ENCODE measurements around the gene ERN2.

DNA sequence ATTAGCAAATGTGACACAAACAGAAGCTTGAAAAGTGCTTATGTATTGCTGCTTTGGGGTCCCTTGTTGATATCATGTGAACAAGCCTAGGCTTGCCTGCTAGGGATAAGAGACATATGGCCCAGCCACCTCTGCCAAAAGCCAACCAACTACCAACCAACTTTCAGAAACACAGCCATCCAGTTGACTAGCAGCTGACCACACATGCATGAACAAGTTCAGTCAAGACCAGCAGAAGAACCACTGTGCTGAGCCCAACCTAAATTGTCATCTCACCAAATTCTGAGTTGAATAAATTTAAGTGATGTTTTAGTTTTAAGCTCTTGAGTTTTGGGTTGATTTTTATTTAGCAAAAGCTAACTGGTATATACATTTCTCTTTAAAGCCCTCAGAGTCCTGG lies 3.5 kb downstream of the ERN2 start:
- no peak for TF ChIP-seq STAG1 (CRISPR knock-in tag; IDR thresholded peaks at IDR 0.05; ENCODE audit: borderline replicate concordance)
- no peak for TF ChIP-seq CTCF (IDR thresholded peaks at IDR 0.05 in 2 of 3, conservative IDR thresholded peaks at IDR 0.05 in 1 of 3; ENCODE audit: insufficient read depth in 2 of 3, low read depth in 1 of 3, low read length in 3 of 3)
- TF ChIP-seq HCFC1 (IDR thresholded peaks at IDR 0.05; ENCODE audit: low read depth, low read length), result no peak
- TF ChIP-seq MYBL2 (IDR thresholded peaks at IDR 0.05; ENCODE audit: low read depth), result no peak
- TF ChIP-seq MYBL2 (CRISPR knock-in tag; IDR thresholded peaks at IDR 0.05; ENCODE audit: borderline replicate concordance), result no peak
- no peak for TF ChIP-seq FOSL1 (tag; conservative IDR thresholded peaks at IDR 0.05)
